Hepatic stellate cell (primary cell): ENCODE measurements around the gene UAP1L1.

Source experiments
- DNase-seq: peaks from one replicate; pipeline ENCODE4 v3.0.0; 2011; ENCODE audit warnings: low spot score

The UAP1L1 gene

GRCh38 chr9:137097761-137098462 is 20.6 kb downstream of the UAP1L1 start:
- DNase-seq, result no peak

DNA sequence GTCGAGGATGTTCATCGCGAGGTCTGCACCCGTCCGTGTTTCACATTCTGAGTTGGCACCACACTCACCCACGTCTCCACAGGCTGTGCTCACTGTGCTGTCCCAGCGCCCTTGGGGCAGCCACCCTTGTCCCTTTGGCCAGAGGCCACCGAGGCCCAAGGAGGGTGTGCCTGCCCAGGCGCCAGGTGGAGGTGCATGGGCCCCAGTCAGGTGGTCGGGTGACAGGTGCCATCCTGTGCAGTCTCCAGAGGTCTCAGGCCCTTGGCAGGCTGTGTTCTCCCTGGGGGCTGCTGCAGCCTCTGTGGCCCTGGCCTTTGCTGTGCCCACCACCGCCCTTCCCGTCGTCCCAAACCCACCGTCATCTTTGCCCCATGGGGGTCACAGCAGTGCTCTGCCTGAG is 21.9 kb downstream of the UAP1L1 start:
- no peak for DNase-seq

- no peak for DNase-seq
Observed at GRCh38 chr9:137103206-137103999, 26.1 kb downstream of the UAP1L1 start.

DNA sequence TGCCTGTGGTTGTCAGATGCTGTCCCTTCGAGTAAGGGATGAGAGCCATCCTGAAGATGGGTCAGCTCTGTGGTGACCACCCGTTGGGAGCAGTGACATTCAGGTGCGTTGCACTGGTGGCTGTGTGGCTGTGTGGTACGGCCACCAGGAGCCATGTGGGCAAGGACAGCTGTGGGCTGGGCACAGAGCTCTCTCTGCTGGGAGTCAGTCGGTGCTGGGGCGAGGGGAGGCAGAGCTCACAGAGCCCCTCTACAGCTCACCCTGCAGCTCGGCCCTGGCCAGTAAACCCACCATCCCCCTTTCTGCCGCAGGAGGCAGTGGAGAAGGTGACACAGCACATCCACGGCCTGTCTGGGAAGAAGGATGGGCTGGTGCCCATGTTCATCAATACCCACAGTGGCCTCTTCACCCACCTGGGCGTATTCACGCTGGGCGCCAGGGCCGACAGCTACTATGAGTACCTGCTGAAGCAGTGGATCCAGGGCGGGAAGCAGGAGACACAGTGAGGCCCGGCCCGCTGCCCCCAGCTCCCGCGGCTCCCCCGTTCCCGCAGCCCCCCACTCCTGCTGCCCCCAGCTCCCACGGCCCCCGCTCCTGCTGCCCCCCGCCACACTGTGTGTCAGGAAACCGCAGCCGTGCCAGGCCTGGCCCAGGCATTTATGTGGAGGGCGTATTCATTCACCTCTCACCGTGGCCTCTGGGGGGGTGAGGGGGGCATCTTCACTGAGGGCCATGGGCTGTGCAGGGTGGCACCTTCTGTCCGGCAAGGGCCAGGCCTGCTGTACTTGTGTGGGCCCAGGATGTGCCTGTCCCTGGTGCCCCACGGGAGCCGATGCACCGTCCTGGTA is 28.7 kb downstream of the UAP1L1 start:
- DNase-seq, result no peak

DNA sequence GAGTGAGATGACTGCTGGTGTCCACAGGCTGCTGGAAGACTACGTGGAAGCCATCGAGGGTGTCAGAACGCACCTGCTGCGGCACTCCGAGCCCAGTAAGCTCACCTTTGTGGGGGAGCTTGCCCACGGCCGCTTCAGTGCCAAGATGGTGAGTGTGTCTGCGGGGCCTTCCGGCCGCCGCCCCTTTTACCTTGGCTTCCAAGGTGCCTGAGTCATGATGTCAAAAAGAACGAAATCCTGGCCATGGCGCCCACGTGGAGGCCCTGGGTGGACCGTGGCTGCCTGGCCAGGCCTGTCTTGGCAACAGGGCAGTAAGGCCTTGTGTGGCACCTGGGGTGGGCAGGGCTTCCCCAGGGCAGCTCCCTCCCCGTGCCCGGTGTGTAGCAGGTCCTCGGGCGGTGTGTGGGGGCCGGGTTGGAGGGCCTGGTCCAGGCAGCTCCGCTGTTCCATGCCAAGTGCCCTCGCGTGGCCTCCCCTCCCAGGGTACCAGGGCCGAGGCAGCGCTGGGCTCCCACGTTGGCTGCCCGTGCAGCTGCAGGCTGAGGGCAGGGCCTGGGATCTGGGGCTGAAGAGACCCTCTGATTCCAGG is 29.4 kb downstream of the UAP1L1 start:
- DNase-seq, result no peak

- no peak for DNase-seq
Observed at GRCh38 chr9:137107312-137107921, 30.1 kb downstream of the UAP1L1 start.

DNA sequence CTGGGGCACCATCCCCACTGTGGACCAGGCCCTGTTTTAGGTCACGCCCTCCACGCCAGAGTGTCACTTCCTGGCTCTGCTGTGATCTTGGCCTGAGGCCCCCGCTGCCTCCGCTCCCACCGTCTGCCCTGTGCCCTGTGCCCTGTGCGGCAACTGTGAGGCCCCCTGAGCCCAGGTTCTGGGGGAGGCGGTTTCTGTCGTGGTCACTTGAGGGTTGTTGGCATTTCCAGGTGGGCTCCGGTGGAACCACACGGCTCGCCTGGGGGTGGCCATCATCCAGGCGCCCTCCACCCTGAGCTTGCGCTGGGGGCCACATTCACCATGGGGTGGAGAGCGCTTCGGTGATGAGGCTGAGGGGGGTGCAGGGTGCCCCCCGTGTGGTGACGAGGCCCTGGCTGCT is 30.7 kb downstream of the UAP1L1 start:
- no peak for DNase-seq

- DNase-seq, result no peak
Observed at GRCh38 chr9:137108608-137109249, 31.4 kb downstream of the UAP1L1 start.

DNA sequence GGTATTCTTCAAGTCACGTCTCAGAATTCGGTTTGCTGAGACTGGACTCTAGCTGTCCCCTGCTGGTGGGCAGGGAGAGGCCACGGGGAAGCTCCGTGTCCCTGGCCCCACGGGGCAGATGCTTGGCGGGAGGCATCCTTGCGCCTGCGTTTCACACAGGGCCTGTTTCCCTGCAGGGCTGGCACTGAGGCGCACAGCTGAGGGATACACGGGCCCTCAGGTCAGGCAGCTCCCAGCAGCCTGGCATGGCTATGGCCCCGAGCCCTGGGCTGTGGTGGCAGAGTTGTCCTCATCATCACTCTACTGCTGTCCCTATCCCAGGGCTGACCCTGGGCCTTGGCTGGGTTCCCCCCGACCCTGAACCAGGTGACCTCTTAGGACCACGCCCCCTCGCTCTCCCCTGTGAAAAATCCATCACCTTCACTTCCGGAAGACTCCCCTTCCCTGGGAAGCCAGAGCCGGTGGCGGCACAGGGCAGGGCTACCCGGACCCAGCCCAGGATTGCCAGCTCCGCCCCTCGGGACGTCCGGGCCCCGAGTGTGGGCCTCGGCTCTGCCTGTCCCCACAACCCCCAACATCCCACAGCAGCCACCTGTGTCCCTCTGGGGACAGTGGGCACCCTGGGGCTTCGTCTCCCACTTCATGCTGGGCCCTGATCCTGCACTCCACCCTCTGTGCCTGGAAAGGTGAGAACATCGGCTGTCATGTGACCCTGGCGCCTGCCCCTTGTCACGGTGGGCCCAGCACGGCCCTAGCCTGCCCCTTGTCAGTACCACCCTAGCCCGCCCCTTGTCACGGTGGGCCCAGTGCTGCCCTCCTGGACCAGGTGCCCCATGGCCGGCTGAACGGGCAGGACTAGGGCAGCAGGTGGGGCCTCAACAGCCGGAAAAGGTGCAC is 32.2 kb downstream of the UAP1L1 start:
- no peak for DNase-seq

DNA sequence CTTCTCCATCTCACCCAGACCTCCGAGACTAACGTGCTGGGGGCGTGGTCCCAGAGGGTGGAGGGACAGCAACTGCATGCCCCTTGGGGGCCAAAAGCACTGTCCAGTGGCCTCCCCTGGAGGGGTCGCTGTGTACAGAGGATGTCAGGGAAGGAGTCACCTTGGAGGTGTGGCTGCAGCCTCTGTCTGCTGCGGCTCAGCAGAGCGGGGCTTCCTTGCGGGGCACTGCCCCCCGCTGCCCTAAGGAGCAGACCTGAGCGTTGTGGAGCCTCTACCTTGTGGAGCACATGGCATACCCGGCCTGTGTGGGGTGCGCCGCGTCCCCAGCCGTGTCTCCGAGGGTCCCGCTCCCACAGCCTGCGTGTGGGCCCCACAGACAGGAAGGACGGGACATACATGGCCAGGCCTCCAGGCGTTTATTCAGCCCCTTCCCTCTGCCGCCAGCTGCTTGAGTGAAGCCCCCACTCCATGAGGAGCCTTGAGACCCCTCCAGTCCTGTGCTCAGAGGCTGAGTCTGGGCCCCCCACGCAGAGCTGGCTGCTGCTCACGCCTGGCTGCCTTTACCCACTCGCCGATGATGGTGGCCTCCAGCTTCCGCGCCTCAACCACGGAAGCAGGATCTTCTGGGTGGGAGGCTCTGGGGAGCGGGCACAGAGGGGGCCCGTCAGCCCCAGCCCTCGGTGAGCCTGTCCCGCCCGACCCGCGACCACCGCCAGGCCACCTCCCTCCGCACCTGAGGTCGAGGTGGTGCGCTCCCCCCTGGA is 33.0 kb downstream of the UAP1L1 start:
- no peak for DNase-seq

DNA sequence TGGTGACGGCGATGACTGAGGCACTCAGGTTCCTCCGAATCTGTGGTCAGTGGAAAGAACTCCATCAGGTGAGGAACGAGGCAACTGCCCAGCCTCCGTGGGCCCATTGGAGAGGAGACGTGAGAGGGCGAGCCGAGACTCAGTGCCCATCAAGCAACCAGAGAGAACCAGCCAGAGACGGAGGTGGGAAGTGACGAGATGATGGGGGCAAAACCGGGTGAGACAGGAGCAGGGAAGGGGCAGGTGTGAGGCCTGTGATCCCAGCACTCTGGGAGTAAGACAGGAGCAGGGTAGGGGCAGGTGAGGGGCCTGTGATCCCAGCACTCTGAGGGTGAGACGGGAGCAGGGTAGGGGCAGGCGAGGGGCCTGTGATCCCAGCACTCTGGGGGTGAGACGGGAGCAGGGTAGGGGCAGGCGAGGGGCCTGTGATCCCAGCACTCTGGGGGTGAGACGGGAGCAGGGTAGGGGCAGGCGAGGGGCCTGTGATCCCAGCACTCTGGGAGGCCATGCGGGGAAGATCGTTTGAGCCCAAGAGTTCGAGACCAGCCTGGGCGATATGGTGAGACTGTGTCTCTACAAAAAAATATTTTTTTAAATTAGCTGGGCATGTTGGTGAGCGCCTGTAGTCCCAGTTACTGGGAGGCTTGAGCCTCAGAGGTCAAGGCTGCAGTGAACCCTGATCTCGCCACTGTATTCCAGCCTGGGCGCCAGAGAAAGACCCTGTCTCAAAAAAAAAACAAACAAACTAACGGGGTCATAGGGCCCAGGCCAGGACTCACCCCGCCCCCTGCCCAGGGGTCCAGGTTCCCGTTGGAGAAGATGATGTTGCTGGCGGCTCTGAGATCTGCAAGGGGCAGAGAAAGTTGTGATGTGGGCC is 33.8 kb downstream of the UAP1L1 start:
- DNase-seq, result no peak

DNA sequence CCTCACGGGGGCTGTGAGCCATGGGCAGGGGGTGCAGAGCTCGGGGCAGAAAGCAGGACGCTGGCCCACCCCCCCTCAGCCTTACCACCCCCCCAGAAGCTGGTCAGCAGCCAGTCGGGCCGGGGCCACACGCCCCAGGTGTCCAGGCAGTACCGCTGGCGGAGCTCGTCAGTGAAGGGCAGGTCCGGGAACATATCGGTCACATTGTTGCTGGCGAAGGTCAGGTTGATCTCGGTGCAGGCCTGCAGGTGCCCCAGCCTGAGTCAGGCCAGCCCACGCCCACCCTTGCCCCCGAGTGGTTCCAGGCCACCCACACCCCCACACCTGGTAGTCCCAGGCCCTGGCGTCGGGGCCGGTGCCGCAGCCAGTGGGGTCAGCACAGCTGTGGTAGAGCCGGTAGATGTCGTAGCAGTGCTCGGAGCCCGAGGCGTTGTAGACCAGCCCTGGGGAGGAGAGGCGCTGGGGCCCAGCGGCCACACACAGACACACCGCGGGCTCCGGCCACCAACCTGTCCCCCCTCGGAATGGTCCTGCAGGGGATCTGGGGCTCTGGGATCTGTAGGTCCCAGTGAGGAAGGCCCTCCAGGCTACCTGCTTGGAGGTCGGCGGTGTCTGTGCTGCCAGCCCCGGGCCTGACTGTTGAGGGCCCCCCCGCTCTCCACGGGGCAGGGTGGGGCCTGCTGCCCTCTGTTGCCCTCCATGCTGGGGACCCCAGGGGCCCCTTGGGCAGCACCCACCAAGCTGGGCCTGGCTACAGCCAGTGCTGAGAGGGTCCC is 34.7 kb downstream of the UAP1L1 start:
- DNase-seq, result no peak

DNA sequence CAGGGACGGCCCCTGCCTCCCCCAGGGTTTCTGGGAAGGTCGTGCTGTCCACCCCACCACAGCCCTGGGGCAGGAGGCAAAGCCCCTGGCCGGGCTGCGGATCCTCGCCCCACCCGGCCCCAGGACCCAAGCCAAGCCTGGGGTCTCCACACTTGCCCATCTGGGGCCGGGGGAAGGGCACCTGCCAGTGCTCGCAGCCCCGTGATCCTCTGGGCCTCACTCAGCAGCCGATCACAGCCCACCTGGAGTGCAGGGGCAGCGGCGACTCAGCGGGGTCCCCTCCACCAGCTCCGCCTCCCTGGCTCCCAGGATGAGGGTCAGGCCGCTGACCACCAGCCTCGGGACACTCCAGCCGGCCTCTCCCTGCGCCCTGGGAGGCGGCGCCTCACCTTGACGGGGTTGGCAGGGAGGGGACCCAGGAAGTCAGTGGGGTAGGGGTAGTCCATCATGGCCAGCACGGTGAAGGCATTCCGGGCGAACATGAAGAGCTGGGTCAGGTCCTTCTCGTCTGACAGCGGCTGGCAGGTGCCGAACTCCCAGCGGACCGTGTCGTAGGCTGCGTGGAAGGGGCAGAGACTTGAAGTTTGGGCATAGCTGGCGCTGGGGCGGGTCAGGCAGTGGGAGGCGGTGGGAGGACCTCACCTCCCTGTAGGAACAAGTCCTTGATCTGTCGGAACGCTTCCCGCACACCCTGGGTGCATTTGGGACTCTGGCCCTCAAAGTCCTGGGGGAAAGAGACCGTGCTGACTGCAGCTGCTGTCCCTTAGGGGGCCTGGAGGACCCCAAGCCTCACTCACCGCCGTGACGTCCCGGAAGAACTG is 35.5 kb downstream of the UAP1L1 start:
- no peak for DNase-seq

DNA sequence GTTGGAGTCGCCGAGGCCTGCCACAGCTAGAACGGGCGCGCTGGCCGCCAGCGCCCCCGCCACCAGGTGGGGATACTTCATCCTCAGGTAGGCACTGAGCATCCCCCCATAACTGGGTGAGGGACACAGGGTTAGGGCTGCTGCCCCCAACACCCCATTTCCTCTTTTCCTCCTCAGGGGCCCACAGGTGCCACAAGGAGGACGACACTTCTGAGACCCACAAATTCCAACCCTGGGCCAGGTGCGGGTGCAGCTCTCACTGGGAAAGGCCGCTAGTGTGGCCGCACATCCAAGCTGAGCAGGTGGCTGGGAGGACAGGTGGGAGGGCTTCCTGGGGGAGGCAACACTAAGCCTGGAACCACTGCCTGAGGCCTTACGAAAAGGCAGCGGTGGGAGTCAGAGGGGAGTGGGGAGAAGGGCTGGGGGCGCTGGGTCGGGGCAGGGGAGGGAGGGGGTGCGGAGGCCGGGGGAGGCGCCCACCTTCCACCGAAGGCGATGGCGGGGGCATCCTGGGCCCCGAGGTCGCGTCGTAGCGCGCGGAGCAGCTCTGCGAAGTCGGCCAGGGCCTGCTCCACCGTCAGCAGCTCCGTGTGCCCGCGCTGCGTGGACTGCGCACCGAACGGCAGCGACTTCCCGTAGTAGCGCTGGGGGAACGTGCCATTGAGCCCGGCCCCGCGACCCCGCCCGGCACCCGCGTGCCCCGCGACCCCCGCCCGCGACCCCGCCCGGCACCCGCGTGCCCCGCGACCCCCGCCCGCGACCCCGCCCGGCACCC is 36.3 kb downstream of the UAP1L1 start:
- DNase-seq, result no peak

GRCh38 chr9:137114220-137114612 is 36.9 kb downstream of the UAP1L1 start:
- no peak for DNase-seq
